GM12875 (cell line): Measurements from ENCODE around the gene CPN1.

ENCODE experiments used
- H3K4me3 ChIP-seq: one replicate; pipeline ENCODE4 v1.5.1; 2011; ENCODE audit warnings: low read depth, low read length, control low read depth
- CTCF ChIP-seq: IDR thresholded peaks from 2 replicates; pipeline ENCODE4 v1.5.1; 2011; ENCODE audit warnings: low read depth, mild to moderate bottlenecking, control low read depth, inconsistent platforms, low read length, moderate library complexity, borderline replicate concordance; ENCODE audit not compliant: insufficient read depth

Gene CPN1

GRCh38 chr10:99995269-99995668 lies 86.4 kb downstream of the CPN1 start:
- H3K4me3 ChIP-seq: no peak overlapping the region
- TF ChIP-seq CTCF: no peak

- no peak overlapping the region for H3K4me3 ChIP-seq
- no peak for TF ChIP-seq CTCF
Observed at GRCh38 chr10:99994801-99995200, 86.9 kb downstream of the CPN1 start.

GRCh38 chr10:99993701-99994689 lies 87.7 kb downstream of the CPN1 start:
- no peak for TF ChIP-seq CTCF

More at GRCh38 chr10:99993701-99994689, 87.7 kb downstream of the CPN1 start:
- no peak overlapping the region for H3K4me3 ChIP-seq
